CD14-positive monocyte (primary cell): Measurements from ENCODE around the gene ALDH9A1. TPM values are rescaled to one million over a fixed set of nuclear protein-coding genes. Genes with fewer than 3 reads are reported as not detected.

Experiments
- DNase-seq, 3 donors: peaks; one replicate each; pipeline ENCODE4 v3.0.0-alpha.2; 2011 to 2022
- H2AFZ ChIP-seq: 2 replicates; pipeline ENCODE4 v1.6.0; 2012; ENCODE audit warnings: mild to moderate bottlenecking, low read depth, low read length, inconsistent platforms; ENCODE audit not compliant: insufficient read depth, poor library complexity, severe bottlenecking
- H3K27ac ChIP-seq, 2 donors: 1 replicate in 1 of 2; 2 replicates in 1 of 2; pipeline ENCODE4 v1.5.1; 2012 to 2013; ENCODE audit warnings: low read length in 2 of 2, control low read depth in 1 of 2, inconsistent platforms in 1 of 2, low read depth in 1 of 2, mild to moderate bottlenecking in 1 of 2
- H3K27me3 ChIP-seq, 2 donors: one replicate each; pipeline versions ENCODE4 v1.6.0 to v1.6.1; 2011 to 2013; ENCODE audit warnings: low read length in 2 of 2; ENCODE audit not compliant: control insufficient read depth in 2 of 2, insufficient read depth in 2 of 2
- H3K36me3 ChIP-seq, 2 donors: replicated peaks in 1 of 2; 1 replicate in 1 of 2; 2 replicates in 1 of 2; pipeline versions ENCODE4 v1.5.1 to v1.6.1; 2012 to 2013; ENCODE audit warnings: low read length in 2 of 2, control low read depth in 1 of 2, inconsistent platforms in 1 of 2, mild to moderate bottlenecking in 1 of 2; ENCODE audit not compliant: insufficient read depth in 2 of 2, control insufficient read depth in 1 of 2
- H3K4me1 ChIP-seq, 2 donors: 1 replicate in 1 of 2; 2 replicates in 1 of 2; pipeline versions ENCODE4 v1.5.1 to v1.6.1; 2012 to 2013; ENCODE audit warnings: low read length in 2 of 2, control low read depth in 1 of 2, inconsistent platforms in 1 of 2, mild to moderate bottlenecking in 1 of 2, moderate library complexity in 1 of 2; ENCODE audit not compliant: insufficient read depth in 2 of 2, control insufficient read depth in 1 of 2
- H3K4me2 ChIP-seq: replicated peaks from 2 replicates; pipeline ENCODE3; 2012; ENCODE audit warnings: low read length, moderate library complexity, mild to moderate bottlenecking; ENCODE audit not compliant: poor library complexity, severe bottlenecking; ENCODE audit errors: extremely low read depth
- H3K4me3 ChIP-seq, 3 experiments: fragments of 200-600 bp in 1 of 3; sonication (generic) in 1 of 3; replicated peaks in 1 of 3; 1 replicate in 2 of 3; 2 replicates in 1 of 3; pipeline ENCODE4 v1.5.1; 2011 to 2013; ENCODE audit warnings: low read length in 3 of 3, mild to moderate bottlenecking in 3 of 3, control low read depth in 2 of 3, low read depth in 2 of 3, inconsistent platforms in 1 of 3, moderate library complexity in 1 of 3
- H3K79me2 ChIP-seq: 2 replicates; pipeline ENCODE4 v1.6.0; 2012; ENCODE audit warnings: mild to moderate bottlenecking, control low read depth, inconsistent platforms, low read length, moderate library complexity; ENCODE audit not compliant: insufficient read depth
- H3K9ac ChIP-seq: 2 replicates; pipeline ENCODE4 v1.6.0; 2017; ENCODE audit warnings: low read length, mild to moderate bottlenecking; ENCODE audit not compliant: insufficient read depth, poor library complexity, severe bottlenecking
- H3K9me3 ChIP-seq, 2 donors: replicated peaks in 1 of 2; 1 replicate in 1 of 2; 2 replicates in 1 of 2; pipeline versions ENCODE4 v1.5.1 to v1.6.1; 2012 to 2013; ENCODE audit warnings: low read length in 2 of 2, control low read depth in 1 of 2; ENCODE audit not compliant: control insufficient read depth in 1 of 2, insufficient read depth in 1 of 2
- H4K20me1 ChIP-seq: 2 replicates; pipeline ENCODE4 v1.6.0; 2012; ENCODE audit warnings: mild to moderate bottlenecking, low read length, control low read depth, moderate library complexity; ENCODE audit not compliant: insufficient read depth
- H3K27ac Mint-ChIP-seq, 7 donors: one replicate each; pipeline ENCODE4 v1.8.0; 2020; ENCODE audit warnings: mild to moderate bottlenecking in 7 of 7, mixed read lengths in 7 of 7, moderate library complexity in 6 of 7, inconsistent platforms in 2 of 7
- H3K27me3 Mint-ChIP-seq, 3 donors: one replicate each; pipeline ENCODE4 v1.8.0; 2021 to 2022; ENCODE audit warnings: low read depth in 3 of 3, mild to moderate bottlenecking in 3 of 3, mixed read lengths in 3 of 3, moderate library complexity in 3 of 3, inconsistent platforms in 1 of 3
- H3K36me3 Mint-ChIP-seq, 2 donors: one replicate each; pipeline ENCODE4 v1.8.0; 2020; ENCODE audit warnings: mixed read lengths in 2 of 2, inconsistent platforms in 1 of 2, mild to moderate bottlenecking in 1 of 2
- H3K4me1 Mint-ChIP-seq: one replicate; pipeline ENCODE4 v1.8.0; 2020; ENCODE audit warnings: mild to moderate bottlenecking, mixed read lengths
- H3K4me3 Mint-ChIP-seq, 2 donors: one replicate each; pipeline ENCODE4 v1.8.0; 2020; ENCODE audit warnings: mild to moderate bottlenecking in 2 of 2, mixed read lengths in 2 of 2, moderate library complexity in 1 of 2
- H3K9me3 Mint-ChIP-seq, 7 donors: one replicate each; pipeline ENCODE4 v1.8.0; 2020 to 2022; ENCODE audit warnings: mixed read lengths in 7 of 7, mild to moderate bottlenecking in 6 of 7, moderate library complexity in 6 of 7, inconsistent platforms in 2 of 7
- CTCF ChIP-seq: fragments of 200-600 bp; IDR thresholded peaks from one replicate; pipeline ENCODE4 v1.8.0; 2022; ENCODE audit warnings: antibody characterized with exemption, mild to moderate bottlenecking
- WGBS: methylation state at CpG from one replicate; pipeline ENCODE4 v1.1.5; 2013; ENCODE audit warnings: missing lambda C conversion rate; ENCODE audit not compliant: insufficient coverage; 5-methylcytosine and 5-hydroxymethylcytosine counted together
- intact Hi-C, 2 donors: fragments of 100-400 bp; cut with micrococcal nuclease; formaldehyde crosslinking; loops; one replicate each; pipeline versions ENCODE4 v1.15.0 to v1.15.1; 2023
- polyA plus RNA-seq, 3 donors: library from polyadenylated mRNA; depleted of rRNA in 1 of 3; unstranded in 2 of 3; stranded (reverse) in 1 of 3; fragments of 300-500 nt in 2 of 3; fragments of >200 nt in 1 of 3; fragmentation: Illumina TruSeq in 2 of 3; gene quantifications; 1 replicate in 2 of 3; 2 replicates in 1 of 3; pipeline ENCODE4 v1.2.3, GENCODE V29; 2012 to 2021

ALDH9A1 gene
- polyA plus RNA-seq, 3 donors: 23.7 to 60.0 (median 57.7) TPM

- no CpG with 5 or more reads among the region's 2 CpGs for WGBS
Measured at GRCh38 chr1:165635329-165635728, 63.0 kb downstream of the ALDH9A1 start.

GRCh38 chr1:165634154-165634921 is 64.0 kb downstream of the ALDH9A1 start:
- H3K27me3 Mint-ChIP-seq: no peaks in the 10 kb centered on the region
- no peak for TF ChIP-seq CTCF
- H3K4me1 Mint-ChIP-seq: peaks cover 47% of the 10 kb centered on the region
- intact Hi-C loops: loop anchor here (5.0 to 10.0 kb wide), 5 partner anchors 33 to 130 kb away; partner anchors contain the start of genes ALDH9A1 (in 2 of the 2) and TMCO1 (in 1 of the 2)
- no peak for DNase-seq
- no peaks in the 10 kb centered on the region for H3K9me3 ChIP-seq
- H3K27me3 ChIP-seq: no peaks in the 10 kb centered on the region
- peaks cover 83% of the 10 kb centered on the region for H3K79me2 ChIP-seq
- H4K20me1 ChIP-seq: peaks cover 19% of the 10 kb centered on the region
- H3K9me3 Mint-ChIP-seq: peaks cover 0 to 7% (median 0%) of the 10 kb centered on the region in 7 donors
- peak overlapping the region in 1 of 7 donors; percentile 63 for H3K27ac Mint-ChIP-seq
- peaks cover 38 to 64% of the 10 kb centered on the region in 2 donors for H3K4me1 ChIP-seq
- H3K36me3 Mint-ChIP-seq: peaks cover 20 to 24% of the 10 kb centered on the region in 2 donors
- no peak overlapping the region for H3K4me3 ChIP-seq
- H3K9ac ChIP-seq: no peak overlapping the region
- no peak overlapping the region for H3K27ac ChIP-seq
- H3K4me2 ChIP-seq: no peak overlapping the region
- 100% methylated on average over 1 of the region's 6 CpGs for WGBS
- H3K36me3 ChIP-seq: peaks cover 3 to 19% of the 10 kb centered on the region in 2 donors
- no peak overlapping the region for H2AFZ ChIP-seq
- H3K4me3 Mint-ChIP-seq: no peak overlapping the region

More at GRCh38 chr1:165635329-165635728, 63.0 kb downstream of the ALDH9A1 start:
- Histone ChIP-seq H3K27ac (no peak overlapping the region), H3K79me2 (peaks cover 92% of the 10 kb centered on the region), H4K20me1 (peaks cover 23% of the 10 kb centered on the region), H3K4me3 (no peak overlapping the region), H3K9ac (no peak overlapping the region), H2AFZ (no peak overlapping the region), H3K4me1 (peaks cover 30 to 54% of the 10 kb centered on the region in 2 donors), H3K9me3 (no peaks in the 10 kb centered on the region), H3K4me2 (no peak overlapping the region), H3K36me3 (peaks cover 3 to 29% of the 10 kb centered on the region in 2 donors), H3K27me3 (no peaks in the 10 kb centered on the region)
- Mint-ChIP-seq H3K27me3 (no peaks in the 10 kb centered on the region), H3K4me3 (no peak overlapping the region), H3K27ac (peak overlapping the region in 1 of 7 donors; percentile 58), H3K4me1 (peaks cover 41% of the 10 kb centered on the region), H3K36me3 (peaks cover 24 to 28% of the 10 kb centered on the region in 2 donors), H3K9me3 (peaks cover 0 to 7% (median 0%) of the 10 kb centered on the region in 7 donors)
- no peak for DNase-seq
- no peak for TF ChIP-seq CTCF
- intact Hi-C loops: loop anchor here in 1 of 2 donors (10.0 kb wide), 2 partner anchors 59 to 129 kb away; partner anchors contain the start of genes ALDH9A1 and TMCO1
